Suppressor macrophage (primary cell): ENCODE measurements around the gene TMA7.
A peak's percentile ranks its signal among the peaks of the same experiment; 100 is the strongest.
"Not testable (repeated sequence)": the region's sequence is repeated elsewhere in the genome, so short reads cannot be mapped to it uniquely, and the experiment has no call there.

Source experiments
- DNase-seq, 4 experiments: peaks; one replicate each; pipeline ENCODE4 v3.0.0-alpha.2; 2020 to 2022

Gene TMA7

DNA sequence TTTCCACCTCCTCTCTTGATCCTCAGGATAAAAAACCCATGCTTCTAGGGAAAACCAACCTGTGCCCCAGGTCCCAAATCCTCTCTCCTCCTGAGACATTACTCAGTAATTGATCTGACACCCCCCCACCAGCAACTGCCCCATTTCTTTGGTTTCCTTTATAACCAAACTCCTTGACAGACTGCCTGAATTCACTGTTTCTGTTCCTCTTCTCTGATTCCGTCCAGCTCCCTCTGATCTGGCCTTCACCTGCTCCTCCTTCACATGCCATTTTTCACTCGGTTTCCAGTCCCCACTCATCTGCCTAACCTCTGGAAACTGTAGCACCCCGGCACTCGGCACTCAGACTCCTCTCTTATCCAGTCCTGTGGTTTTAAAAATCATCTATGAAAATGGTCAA lies 2.2 kb upstream of the TMA7 start:
- no peak for DNase-seq

DNA sequence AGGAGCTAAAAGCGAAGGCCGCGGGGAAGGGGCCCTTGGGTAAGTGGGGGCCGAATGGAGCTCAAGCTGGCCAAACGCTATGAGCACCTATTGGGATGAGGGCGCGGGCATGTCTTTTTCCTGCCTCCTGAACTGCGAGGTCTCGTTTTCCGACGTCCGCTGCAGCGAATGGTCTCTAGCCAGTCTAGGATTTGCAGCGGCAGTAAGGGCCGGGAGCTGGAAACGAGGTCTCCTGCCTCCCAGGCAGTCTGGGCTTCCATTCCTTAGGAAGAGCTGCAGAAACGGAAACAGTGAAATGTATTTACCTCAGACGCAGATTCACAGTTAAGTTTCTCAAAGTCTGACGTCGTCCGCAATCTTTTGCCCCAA lies 517 bp downstream of the TMA7 start:
- DNase-seq = peak in 3 of 4 experiments; percentile 7 to 45 (median 19)

DNA sequence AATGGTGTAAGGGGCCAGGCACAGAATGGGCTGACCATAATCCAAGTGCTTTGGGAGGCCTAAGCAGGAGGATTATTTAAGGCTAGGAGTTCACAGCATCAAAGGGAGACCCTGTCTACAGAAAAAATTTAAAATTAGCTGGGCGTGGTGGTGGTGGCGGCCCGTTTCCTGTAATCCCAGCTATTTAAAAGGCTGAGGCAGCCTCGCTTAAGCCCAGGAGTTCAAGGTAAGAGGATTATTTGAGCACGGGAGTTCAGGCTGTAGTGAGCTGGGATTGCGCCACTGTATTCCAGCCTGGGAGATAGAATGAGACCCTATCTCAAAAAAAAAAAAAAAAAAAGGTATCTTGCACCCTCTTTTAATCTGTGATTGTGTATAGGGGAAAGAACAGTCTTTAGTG lies 1.9 kb downstream of the TMA7 start:
- DNase-seq = no peak

DNA sequence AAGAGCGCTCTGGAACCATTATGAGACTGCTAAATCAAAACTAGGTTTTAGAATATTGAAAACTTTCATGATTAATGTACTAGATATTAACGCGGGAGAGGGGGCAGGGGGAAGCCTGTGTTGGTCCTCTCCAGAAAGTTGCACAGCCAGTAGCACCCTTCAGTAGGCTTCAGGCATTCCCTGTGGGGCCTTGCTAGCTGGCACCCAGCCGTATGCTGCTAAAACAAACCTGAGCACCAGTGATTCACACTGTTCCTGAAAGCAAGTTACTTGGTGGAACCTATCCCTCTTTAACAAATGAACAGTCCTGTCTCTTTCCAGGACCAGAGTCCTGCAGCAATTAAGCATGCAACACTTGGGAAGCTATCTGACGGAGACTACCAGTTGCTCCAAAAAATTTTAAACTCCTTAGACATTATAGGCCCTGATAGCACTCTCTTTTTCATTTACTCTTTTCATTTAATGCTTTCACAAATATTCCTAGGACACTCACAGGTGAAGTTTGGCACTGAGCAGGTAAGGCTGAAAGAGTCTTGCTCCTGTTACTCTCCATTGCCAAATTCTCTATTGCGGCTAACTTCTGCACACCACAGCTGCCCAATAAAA lies 5.3 kb downstream of the TMA7 start:
- DNase-seq = no peak

DNA sequence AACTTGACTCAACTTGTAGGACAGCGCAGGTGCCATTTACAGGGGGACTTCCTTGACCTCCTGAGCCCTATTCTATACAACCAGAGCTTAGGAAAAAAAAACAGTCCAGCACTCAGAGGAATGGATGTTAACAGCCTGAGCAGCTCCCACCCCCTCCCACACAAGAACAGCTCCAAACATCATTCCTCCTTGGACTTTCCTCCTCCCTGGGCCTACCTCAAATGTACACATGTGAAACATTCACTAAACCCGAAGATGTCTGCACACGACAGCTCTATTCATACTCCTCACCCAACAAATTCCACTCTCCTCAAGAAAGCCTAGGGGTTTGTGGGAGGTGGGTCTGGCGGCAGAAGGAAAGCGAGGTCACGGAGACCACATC lies 6.0 kb downstream of the TMA7 start:
- no peak for DNase-seq

DNA sequence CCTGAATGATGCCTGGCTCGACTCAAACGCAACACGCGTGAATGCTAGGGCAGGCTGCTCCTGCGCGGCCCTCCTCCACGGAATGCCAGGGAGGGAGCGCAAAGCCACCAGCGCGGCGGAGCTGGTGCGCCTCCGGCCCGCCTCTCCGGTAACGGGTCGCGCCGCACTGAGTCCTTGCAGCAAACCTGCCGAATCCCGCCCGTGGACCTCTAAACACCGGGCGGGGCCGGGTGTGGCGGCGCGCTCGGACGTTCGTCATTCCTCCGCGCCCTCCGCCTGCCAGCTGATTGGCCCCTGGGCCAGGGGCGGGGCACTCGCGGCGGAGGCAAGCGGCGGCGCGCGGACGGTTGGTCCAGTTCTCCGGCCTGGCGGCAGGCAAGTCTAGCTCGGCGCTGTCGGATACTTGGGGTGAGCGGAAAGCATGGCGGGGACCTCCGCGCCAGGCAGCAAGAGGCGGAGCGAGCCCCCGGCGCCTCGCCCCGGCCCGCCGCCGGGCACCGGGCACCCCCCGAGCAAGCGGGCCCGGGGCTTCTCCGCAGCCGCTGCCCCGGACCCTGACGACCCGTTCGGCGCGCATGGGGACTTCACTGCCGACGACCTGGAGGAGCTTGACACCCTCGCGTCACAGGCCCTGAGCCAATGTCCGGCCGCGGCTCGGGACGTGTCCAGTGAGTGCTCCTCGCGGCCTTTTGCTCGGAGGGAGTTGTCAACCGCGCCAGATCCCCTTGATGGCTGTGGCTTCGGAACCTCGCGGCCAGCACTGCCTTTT lies 6.6 kb downstream of the TMA7 start, which contains the start of gene ATRIP:
ATRIP (plus strand) TSS at position 313 of the 769 bp plus-strand sequence; CDS start at position 422, 109 bp downstream.
- DNase-seq = peak; percentile 91 to 96 (median 93)

DNA sequence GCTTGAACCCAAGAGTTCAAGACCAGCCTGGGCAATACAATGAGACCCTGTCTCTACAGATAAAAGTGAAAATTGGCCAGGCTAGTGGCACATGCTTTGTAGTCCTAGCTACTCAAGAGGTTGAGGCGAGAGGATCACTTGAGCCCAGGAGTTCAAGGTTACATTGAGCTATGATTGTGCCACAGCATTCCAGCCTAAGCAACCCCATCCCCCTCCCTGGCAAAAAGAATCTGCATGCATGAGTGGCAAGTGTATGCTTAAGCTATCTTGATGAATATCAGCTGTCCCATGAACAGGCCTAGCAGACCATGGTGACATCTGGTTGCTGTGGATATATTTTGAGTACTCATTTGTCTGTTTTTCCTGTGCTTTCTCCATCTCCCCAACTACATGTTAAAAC lies 11.2 kb downstream of the TMA7 start:
- no peak for DNase-seq

DNA sequence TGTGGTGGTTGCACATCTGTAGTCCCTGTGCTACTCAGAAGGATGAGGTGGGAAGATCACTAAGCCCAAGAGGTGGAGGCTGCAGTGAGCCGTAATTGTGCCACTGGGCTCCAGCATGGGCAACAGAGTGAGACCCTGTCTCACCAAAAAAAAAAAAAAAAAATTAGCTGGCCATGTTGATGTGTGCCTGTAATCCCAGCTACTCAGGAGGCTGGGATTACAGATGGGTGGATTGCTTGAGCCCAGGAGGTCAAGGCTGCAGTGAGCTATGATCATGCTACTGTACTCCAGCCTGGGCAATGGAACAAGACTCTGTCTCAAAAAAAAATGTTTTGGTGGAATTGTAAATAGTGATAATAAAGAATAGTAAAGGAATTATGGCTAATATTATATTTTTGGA lies 16.4 kb downstream of the TMA7 start:
- peak in 1 of 4 experiments; percentile 20 for DNase-seq

DNA sequence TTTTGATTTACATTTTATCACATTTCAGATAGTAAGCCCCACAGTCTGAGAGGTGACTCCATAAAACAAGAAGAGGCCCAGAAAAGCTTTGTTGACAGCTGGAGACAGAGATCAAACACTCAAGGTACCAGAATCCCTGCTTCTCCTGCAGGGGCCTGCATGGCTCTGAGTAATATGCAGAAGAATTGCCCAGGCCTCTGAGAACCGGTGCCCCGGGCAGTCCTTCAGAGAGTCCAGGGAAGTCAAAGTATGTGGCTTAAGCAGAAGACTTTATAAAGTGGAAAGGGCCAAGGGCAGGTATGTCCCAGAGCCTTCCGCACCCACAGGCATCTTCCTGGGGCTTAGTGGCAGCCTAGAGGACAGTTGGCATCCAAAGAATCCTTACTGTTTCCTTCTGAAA lies 19.3 kb downstream of the TMA7 start:
- DNase-seq = no peak

DNA sequence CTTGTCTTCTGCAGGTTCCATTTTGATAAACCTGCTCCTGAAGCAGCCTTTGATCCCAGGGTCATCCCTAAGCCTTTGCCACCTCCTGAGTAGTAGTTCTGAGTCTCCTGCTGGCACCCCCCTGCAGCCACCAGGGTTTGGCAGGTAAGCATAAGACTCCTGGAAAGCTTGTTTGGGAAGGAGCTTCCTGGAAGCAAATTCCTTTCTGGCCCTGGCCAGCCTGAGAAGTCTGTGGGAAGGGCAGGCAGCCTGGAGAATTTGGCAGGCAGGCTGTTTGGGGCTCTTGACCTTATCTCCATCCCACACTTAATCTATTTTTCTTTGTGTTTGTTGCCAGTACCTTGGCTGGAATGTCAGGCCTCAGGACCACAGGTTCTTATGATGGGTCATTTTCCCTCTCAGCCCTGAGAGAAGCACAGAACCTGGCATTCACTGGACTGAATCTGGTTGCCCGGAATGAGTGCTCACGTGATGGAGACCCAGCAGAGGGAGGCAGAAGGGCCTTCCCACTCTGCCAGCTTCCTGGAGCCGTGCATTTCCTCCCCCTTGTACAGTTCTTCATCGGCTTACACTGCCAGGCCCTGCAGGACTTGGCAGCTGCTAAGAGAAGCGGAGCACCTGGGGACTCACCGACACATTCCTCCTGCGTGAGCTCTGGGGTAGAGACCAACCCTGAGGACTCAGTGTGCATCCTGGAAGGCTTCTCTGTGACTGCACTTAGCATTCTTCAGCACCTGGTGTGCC lies 19.9 kb downstream of the TMA7 start:
- no peak for DNase-seq

DNA sequence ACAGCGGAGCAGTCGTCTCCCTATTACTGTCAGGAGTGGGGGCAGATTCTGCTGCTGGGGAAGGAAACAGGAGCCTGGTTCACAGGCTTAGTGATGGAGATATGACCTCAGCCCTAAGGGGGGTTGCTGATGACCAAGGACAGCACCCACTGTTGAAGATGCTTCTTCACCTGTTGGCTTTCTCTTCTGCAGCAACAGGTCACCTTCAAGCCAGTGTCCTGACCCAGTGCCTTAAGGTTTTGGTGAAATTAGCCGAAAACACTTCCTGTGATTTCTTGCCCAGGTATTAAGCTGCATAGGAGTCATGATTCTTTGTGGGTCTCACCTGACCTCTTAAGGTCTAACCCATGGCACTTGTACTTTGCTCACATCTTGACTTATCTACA lies 20.5 kb downstream of the TMA7 start:
- DNase-seq = no peak

DNA sequence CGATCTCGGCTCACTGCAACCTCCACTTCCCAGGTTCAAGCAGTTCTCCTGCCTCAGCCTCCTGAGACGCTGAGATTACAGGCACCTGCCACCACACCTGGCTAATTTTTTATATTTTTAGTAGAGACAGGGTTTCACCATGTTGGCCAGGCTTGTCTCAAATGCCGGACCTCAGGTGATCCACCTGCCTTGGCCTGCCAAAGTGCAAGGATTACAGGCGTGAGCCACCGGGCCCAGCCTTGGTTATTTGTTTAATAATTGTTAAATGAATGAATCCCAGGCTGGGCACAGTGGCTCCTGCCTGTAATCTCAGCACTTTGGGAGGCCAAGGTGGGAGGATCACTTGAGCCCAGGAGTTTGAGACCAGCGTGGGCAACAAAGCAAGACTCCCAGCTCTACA lies 21.7 kb downstream of the TMA7 start:
- not testable (repeated sequence) for DNase-seq

DNA sequence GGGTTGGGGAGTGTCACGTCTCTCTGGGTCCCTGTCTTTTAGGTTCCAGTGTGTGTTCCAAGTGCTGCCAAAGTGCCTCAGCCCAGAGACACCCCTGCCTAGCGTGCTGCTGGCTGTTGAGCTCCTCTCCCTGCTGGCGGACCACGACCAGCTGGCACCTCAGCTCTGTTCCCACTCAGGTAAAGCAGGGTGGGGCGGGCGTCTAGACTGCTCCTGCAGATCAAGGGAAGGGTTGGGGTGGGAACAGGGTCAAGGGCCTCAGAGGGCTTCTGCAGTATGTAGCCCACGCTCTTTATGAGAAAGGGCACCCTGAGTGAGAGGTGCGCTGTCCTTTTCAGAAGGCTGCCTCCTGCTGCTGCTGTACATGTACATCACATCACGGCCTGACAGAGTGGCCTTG lies 23.6 kb downstream of the TMA7 start:
- no peak for DNase-seq

DNA sequence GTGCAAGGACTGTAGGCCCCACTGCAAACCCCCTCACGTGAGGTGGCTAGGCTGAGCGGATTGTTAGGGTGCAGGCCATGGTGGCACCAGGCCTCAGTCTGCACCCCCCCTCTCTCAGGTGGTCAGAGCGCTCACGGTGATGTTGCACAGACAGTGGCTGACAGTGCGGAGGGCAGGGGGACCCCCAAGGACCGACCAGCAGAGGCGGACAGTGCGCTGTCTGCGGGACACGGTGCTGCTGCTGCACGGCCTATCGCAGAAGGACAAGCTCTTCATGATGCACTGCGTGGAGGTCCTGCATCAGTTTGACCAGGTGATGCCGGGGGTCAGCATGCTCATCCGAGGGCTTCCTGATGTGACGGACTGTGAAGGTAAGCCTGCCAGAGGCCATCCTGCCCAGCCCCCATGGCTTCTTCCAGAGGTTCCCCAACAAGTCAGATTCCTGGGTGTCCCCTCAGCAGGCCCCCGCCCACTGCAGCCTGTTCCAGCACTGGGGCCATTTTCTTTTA lies 24.7 kb downstream of the TMA7 start:
- DNase-seq = no peak

DNA sequence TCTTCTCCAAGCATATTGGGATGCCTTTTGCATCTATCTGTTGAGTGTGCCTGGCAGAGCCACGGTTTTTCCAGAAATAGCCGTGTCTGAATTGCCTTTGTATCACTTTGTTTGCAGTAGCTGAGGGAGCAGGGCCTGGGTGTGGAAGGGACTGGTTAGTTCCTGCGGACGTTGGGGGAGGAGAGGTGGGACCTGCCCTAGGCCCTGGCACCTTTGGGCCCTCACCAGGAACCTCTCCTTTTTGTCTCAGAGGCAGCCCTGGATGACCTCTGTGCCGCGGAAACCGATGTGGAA lies 25.1 kb downstream of the TMA7 start:
- DNase-seq = no peak

DNA sequence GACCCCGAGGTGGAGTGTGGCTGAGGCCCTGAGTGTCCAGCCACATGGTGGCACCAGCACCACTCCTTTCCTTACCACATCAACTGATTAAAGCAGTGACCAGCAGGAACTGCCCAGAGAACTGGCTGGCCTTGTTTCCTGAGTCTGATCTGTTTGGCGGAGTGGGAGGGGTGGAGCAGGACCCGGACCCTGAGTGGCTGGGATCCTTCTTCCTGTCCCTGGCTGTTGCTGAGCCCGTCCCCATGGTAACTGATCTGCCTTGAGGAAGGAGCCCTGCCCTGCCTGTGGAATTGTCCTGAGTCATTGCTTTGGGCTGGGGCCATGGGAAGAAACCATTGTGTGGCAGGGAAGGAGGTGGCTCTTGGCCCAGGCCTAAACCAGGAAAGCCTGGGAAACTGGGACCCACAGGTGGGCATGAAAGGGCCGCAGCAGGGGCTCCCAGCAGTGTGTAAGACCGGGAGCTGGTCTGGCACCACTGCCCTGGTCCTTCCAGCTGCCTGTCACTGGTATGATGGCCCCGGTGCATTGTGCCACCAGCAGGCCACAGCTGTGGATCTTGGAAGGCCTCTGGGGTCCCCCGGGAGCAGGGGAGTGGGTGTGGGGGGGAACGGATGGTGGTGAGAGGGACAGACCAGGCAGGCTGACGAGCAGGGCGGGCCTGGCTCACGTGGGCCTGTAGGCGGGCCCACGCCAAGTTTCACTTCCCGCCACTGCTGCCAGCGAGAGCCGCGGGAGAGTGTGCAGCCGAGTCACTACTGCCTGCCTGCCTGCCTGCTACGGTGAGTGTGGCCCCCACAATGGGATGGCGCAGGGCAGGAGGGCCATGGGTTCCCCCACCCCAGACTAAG lies 25.7 kb downstream of the TMA7 start:
- peak; percentile 97 to 100 (median 98) for DNase-seq

DNA sequence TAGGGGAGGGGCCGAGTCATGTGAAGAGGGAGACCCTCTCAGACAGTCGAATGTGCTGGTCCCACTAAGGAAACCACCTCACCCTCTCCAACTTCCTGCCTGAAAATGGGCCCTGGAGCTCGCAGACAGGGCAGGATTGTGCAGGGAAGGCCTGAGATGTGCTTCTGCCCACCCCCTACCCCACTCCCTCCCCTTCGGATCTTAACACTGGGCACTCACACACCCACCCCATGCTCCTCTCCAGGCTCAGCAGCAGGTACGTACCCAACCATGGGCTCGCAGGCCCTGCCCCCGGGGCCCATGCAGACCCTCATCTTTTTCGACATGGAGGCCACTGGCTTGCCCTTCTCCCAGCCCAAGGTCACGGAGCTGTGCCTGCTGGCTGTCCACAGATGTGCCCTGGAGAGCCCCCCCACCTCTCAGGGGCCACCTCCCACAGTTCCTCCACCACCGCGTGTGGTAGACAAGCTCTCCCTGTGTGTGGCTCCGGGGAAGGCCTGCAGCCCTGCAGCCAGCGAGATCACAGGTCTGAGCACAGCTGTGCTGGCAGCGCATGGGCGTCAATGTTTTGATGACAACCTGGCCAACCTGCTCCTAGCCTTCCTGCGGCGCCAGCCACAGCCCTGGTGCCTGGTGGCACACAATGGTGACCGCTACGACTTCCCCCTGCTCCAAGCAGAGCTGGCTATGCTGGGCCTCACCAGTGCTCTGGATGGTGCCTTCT lies 26.5 kb downstream of the TMA7 start:
- peak in 3 of 4 experiments; percentile 30 to 54 (median 44) for DNase-seq

DNA sequence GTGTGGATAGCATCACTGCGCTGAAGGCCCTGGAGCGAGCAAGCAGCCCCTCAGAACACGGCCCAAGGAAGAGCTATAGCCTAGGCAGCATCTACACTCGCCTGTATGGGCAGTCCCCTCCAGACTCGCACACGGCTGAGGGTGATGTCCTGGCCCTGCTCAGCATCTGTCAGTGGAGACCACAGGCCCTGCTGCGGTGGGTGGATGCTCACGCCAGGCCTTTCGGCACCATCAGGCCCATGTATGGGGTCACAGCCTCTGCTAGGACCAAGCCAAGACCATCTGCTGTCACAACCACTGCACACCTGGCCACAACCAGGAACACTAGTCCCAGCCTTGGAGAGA lies 27.0 kb downstream of the TMA7 start:
- DNase-seq = no peak

DNA sequence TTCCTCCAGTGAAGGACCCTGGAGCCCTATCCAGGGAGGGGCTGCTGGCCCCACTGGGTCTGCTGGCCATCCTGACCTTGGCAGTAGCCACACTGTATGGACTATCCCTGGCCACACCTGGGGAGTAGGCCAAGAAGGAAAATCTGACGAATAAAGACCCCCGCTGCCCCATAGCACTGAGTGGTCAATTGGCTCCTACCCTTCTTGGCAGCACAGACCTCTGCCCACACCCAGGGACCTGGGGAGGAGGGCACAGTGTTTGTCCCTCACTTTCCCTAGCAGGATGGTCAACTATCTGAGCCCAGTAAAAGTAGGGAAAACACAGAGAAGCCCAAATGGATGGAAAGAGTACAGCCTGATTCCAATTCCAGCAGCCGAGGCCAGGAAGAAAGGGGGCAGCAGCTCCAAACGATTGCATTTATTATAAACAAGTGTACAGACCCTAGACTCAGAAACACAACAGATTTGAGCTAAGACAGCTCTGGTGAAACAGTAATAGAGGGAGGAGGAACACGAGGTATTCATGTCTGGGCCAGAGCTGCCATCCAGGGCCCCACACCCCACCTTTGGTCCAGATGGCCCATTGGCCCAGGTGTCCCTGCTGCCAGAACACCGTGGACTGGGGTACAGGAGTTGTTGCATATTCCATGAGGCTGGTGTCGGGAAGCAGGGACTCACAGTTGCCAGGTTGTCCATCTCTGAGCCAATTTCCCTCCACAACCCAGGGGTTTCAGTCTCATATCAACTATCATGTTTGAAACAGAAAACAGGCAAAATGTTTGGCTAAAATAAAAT lies 27.6 kb downstream of the TMA7 start:
- DNase-seq = no peak

DNA sequence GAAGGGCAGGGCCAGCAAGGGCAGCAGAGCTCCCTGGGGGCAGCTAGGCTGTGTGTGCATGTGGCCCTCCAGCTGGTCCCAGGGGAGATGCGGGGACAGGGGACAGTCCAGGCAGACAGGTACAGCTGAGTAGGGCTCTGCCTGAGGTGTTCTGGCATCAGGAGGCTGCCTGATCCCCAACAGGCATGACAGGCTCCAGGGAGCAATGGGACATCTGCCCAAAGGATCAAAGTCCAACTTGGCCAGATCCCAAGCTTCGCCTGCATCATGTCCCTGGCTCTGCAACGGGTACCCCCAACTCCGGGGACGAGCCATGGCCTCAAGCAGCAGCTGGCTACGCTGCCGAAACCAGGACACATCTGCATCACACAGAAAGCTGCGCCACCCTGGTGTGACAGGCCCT lies 28.3 kb downstream of the TMA7 start:
- no peak for DNase-seq
